Ishikawa (cell line): ENCODE data around the gene MRPS18C.
A peak's percentile ranks its signal among the peaks of the same experiment; 100 is the strongest.

Experiments used
- CEBPB ChIP-seq: IDR thresholded peaks from 2 replicates; pipeline ENCODE4 v1.6.1; 2012
- CREB1 ChIP-seq: IDR thresholded peaks from 2 replicates; pipeline ENCODE4 v1.6.1; 2012; ENCODE audit warnings: low read depth
- EGR1 ChIP-seq: IDR thresholded peaks from 2 replicates; pipeline ENCODE4 v1.6.1; 2012
- EP300 ChIP-seq: IDR thresholded peaks from 2 replicates; pipeline ENCODE4 v1.6.1; 2012; ENCODE audit warnings: borderline replicate concordance
- FOXM1 ChIP-seq: IDR thresholded peaks from 2 replicates; pipeline ENCODE4 v1.6.1; 2012; ENCODE audit warnings: low read depth, borderline replicate concordance
- MAX ChIP-seq: IDR thresholded peaks from 2 replicates; pipeline ENCODE4 v1.6.1; 2012
- NFIC ChIP-seq: IDR thresholded peaks from 2 replicates; pipeline ENCODE4 v1.6.1; 2012
- RAD21 ChIP-seq: IDR thresholded peaks from 2 replicates; pipeline ENCODE4 v1.6.1; 2012; ENCODE audit warnings: low read depth
- REST ChIP-seq: IDR thresholded peaks from 2 replicates; pipeline ENCODE4 v1.6.1; 2012; ENCODE audit warnings: low read depth, mild to moderate bottlenecking
- TAF1 ChIP-seq: IDR thresholded peaks from 2 replicates; pipeline ENCODE4 v1.6.1; 2012; ENCODE audit warnings: low read depth, mild to moderate bottlenecking
- TCF12 ChIP-seq: IDR thresholded peaks from 2 replicates; pipeline ENCODE4 v1.6.1; 2012; ENCODE audit warnings: low read depth
- TEAD4 ChIP-seq: IDR thresholded peaks from 2 replicates; pipeline ENCODE4 v1.6.1; 2012
- YY1 ChIP-seq: IDR thresholded peaks from 2 replicates; pipeline ENCODE4 v1.6.1; 2012; ENCODE audit warnings: low read depth
- ZBTB7A ChIP-seq: IDR thresholded peaks from 2 replicates; pipeline ENCODE4 v1.6.1; 2012; ENCODE audit warnings: low read depth
- TF ChIP-seq, protein P1 (sequence below): IDR thresholded peaks from 2 replicates; pipeline ENCODE4 v1.6.1; 2012

MRPS18C gene

DNA sequence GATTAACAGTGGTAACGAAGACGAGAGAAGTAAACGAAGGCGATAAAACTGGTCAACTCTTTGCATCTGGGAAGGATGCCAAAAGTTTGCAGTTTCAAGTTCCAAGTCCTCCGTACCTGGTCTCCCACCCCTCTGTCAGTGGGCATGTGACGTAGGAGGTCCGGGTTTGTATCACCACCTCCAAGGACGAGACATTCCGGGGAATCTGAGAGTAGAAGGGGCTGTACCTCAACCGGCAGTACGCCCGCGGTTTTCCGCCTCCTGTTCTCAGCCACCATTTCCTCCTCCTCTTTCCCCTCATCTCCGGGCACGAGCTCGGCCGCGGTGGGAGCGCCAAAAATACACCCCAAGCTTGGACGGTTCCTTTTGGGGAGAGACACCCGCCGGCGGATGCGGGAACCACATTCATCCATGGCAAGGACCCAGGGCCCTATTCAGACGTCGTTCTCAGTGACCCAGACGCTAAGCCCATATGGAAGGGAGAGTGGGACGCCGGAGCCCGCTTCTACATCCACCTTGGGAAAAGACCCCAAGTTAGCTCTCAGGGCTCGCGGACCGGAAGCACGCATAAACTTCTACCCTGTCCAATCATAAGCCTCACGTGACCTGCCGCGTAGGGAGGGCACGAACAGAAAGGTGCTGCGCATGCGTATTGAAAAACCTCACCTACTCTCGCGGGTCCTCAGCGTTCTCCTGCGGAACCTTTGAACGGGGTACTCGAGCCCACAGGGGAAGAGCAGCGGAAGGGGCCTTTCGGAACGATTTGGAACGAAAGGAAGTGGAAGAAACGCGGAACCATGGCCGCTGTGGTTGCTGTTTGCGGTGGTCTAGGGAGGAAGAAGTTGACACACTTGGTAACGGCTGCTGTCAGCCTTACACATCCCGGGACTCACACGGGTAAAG, at the start of gene MRPS18C, which contains the start of gene HELQ:
MRPS18C (plus strand) TSS at position 778 of the 903 bp plus-strand sequence; CDS start at position 798, 20 bp downstream.
HELQ (minus strand) TSS at position 543 of the 903 bp plus-strand sequence; CDS start at position 413, 130 bp downstream.
- no peak for TF ChIP-seq EGR1
- peak; percentile 75 for TF ChIP-seq TCF12
- TF ChIP-seq TEAD4 = 0 out of 2 replicates have a peak, but pooled peaks have one; percentile 4
- TF ChIP-seq FOXM1 = peak; percentile 35; the same call in 1 of the 2 replicates
- peak; percentile 82; the same call in 1 of the 2 replicates for TF ChIP-seq MAX
- TF ChIP-seq, protein P1, sequence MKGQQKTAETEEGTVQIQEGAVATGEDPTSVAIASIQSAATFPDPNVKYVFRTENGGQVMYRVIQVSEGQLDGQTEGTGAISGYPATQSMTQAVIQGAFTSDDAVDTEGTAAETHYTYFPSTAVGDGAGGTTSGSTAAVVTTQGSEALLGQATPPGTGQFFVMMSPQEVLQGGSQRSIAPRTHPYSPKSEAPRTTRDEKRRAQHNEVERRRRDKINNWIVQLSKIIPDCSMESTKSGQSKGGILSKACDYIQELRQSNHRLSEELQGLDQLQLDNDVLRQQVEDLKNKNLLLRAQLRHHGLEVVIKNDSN = peak; percentile 100
- peak; percentile 93 for TF ChIP-seq YY1
- TF ChIP-seq EP300 = no peak; the same call in 1 of the 2 replicates
- TF ChIP-seq RAD21 = no peak
- peak; percentile 49; the same call in 1 of the 2 replicates for TF ChIP-seq CREB1
- peak; percentile 57 for TF ChIP-seq NFIC
- TF ChIP-seq TAF1 = peak; percentile 89
- no peak for TF ChIP-seq REST
- TF ChIP-seq CEBPB = no peak
- peak; percentile 34; the same call in 1 of the 2 replicates for TF ChIP-seq ZBTB7A

DNA sequence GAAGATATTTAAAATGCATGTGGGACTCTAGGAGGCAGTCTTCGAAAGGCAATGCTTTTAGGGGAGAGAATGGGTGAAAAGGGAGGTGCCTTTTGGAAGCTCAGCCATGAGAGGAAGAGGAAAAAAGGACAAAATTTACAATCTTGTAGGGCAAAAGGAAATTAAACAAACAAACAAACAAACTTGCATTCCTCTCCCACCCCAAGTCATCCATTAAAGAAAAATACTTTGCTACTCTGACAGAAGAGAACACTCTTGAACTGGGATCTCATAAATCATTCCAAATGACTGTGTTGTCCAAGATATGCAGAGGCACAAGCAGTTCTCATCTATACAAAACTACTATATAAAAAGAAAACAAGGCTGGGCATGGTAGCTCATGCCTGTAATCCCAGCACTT, 47.0 kb upstream of the MRPS18C start:
- TF ChIP-seq REST = no peak
- TF ChIP-seq TAF1 = no peak
- TF ChIP-seq CEBPB = no peak
- TF ChIP-seq, protein P1 = no peak
- no peak for TF ChIP-seq NFIC
- no peak for TF ChIP-seq MAX
- TF ChIP-seq TEAD4 = no peak
- TF ChIP-seq RAD21 = no peak

DNA sequence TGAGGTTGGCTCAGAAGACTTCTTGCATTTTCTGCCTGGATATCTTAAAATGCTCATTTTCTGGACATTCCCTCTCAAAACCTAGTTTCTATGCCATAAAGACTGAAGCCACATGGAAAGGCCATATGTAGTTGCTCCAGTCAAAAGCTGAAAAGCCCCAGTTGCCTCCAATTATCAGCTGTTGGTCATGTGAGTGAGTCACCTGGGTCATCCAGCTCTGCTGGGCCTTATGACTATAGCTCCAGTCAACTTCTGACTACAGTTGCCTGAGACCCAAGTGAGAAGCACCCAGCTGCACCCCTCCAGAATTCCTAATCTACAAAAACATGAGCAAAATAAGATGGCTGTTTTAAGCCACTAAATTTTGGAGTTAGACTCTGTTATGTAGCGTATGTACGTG, 42.2 kb upstream of the MRPS18C start:
- TF ChIP-seq FOXM1 = no peak
- no peak for TF ChIP-seq EGR1

DNA sequence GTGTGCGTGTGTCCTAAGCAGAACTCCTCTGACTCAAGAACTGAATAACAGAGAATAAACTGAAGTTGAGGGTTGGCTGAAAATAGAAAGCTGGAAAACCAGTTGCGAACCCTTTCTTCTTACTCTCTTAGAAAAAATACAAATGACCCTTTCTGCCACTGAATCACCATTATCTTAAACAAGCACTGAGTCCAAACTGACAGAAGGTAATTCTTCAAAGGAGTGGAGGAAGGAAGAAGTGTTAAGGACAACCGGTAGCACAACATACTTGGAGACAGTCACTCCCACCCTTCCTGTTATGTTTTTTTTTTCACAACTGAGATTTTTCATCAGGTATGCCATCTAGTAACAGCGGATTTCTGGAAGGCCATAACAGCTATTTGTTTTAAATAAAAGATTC, 38.3 kb upstream of the MRPS18C start:
- TF ChIP-seq NFIC (no peak), MAX (no peak), TCF12 (no peak), TEAD4 (no peak), REST (no peak), CEBPB (no peak), FOXM1 (no peak), ZBTB7A (no peak), EGR1 (no peak), YY1 (no peak), EP300 (no peak), CREB1 (no peak), TAF1 (no peak), RAD21 (no peak)
- TF ChIP-seq, protein P1 = no peak
